ENCODE data around the gene HIVEP3.

- TF ChIP-seq CTCF (IDR thresholded peaks at IDR 0.05; ENCODE audit: borderline replicate concordance, extremely low read depth, low read length, poor library complexity, severe bottlenecking): no peak
- no peak for TF ChIP-seq EZH2 (IDR thresholded peaks at IDR 0.05; ENCODE audit: borderline replicate concordance, low read depth, low read length, severe bottlenecking)
Observed at GRCh38 chr1:41730806-41731205, 187.9 kb downstream of the HIVEP3 start.

All from DND-41 (cell line).